ENCODE measurements around the gene UBE2Q2.
A peak's percentile ranks its signal among the peaks of the same experiment; 100 is the strongest.
"Not testable (repeated sequence)": the region's sequence is repeated elsewhere in the genome, so short reads cannot be mapped to it uniquely, and the experiment has no call there.

The UBE2Q2 gene

GRCh38 chr15:75827691-75828090 is 15.6 kb upstream of the UBE2Q2 start:
- no peak for DNase-seq

- peak in 1 of 5 experiments; percentile 22 for DNase-seq
These were observed 14.8 kb upstream of the UBE2Q2 start for GRCh38 chr15:75828429-75828828.

GRCh38 chr15:75830910-75831805 is 12.1 kb upstream of the UBE2Q2 start:
- no peak for DNase-seq

GRCh38 chr15:75831806-75832102 is 11.5 kb upstream of the UBE2Q2 start:
- no peak for DNase-seq

GRCh38 chr15:75832114-75832513 is 11.1 kb upstream of the UBE2Q2 start:
- DNase-seq, result no peak

- DNase-seq, result no peak
These were observed 9.2 kb upstream of the UBE2Q2 start for GRCh38 chr15:75834021-75834420.

GRCh38 chr15:75835990-75836958 is 7.0 kb upstream of the UBE2Q2 start:
- DNase-seq, result peak in 1 of 5 experiments; percentile 11

GRCh38 chr15:75836959-75837334 is 6.3 kb upstream of the UBE2Q2 start:
- DNase-seq, result peak in 2 of 5 experiments; percentile 57 to 91

GRCh38 chr15:75840659-75841058 is 2.6 kb upstream of the UBE2Q2 start:
- DNase-seq, result no peak

GRCh38 chr15:75841626-75842025 is 1.6 kb upstream of the UBE2Q2 start:
- no peak for DNase-seq

GRCh38 chr15:75843678-75844581 is 683 bp downstream of the UBE2Q2 start:
- peak; percentile 10 to 70 (median 32) for DNase-seq

- peak in 1 of 5 experiments; percentile 8 for DNase-seq
These were observed 1.5 kb downstream of the UBE2Q2 start for GRCh38 chr15:75844629-75845335.

GRCh38 chr15:75849167-75849566 is 5.9 kb downstream of the UBE2Q2 start:
- DNase-seq, result no peak

- no peak for DNase-seq
These were observed 7.5 kb downstream of the UBE2Q2 start for GRCh38 chr15:75850708-75851107.

- not testable (repeated sequence) for DNase-seq
These were observed 8.3 kb downstream of the UBE2Q2 start for GRCh38 chr15:75851566-75851965.

GRCh38 chr15:75857886-75858285 is 14.6 kb downstream of the UBE2Q2 start:
- no peak for DNase-seq

- DNase-seq, result no peak
These were observed 18.6 kb downstream of the UBE2Q2 start for GRCh38 chr15:75861750-75862402.

- DNase-seq, result no peak
These were observed 19.5 kb downstream of the UBE2Q2 start for GRCh38 chr15:75862796-75863195.

GRCh38 chr15:75864213-75865059 is 21.2 kb downstream of the UBE2Q2 start:
- DNase-seq, result peak in 1 of 5 experiments; percentile 16

- not testable (repeated sequence) for DNase-seq
These were observed 22.8 kb downstream of the UBE2Q2 start for GRCh38 chr15:75866045-75866444.
